HG03460 (cell line): ENCODE measurements around the gene TAT.

Source experiments
- ATAC-seq: cut with Tn5 transposase; IDR thresholded peaks from one replicate; pipeline ENCODE4 v1.9.1; 2021; ENCODE audit not compliant: unreplicated experiment

Gene TAT

GRCh38 chr16:71547168-71547567 lies 29.7 kb downstream of the TAT start:
- no peak for ATAC-seq

GRCh38 chr16:71542377-71542776 lies 34.5 kb downstream of the TAT start:
- peak; percentile 77 for ATAC-seq

GRCh38 chr16:71537643-71538042 lies 39.2 kb downstream of the TAT start:
- no peak for ATAC-seq

GRCh38 chr16:71536752-71537499 lies 40.0 kb downstream of the TAT start:
- no peak for ATAC-seq

- no peak for ATAC-seq
Measured at GRCh38 chr16:71532366-71532765, 44.5 kb downstream of the TAT start.

- no peak for ATAC-seq
Measured at GRCh38 chr16:71528863-71529262, 48.0 kb downstream of the TAT start.

GRCh38 chr16:71528257-71528656 lies 48.6 kb downstream of the TAT start:
- no peak for ATAC-seq

- ATAC-seq = no peak
Measured at GRCh38 chr16:71526111-71526631, 50.7 kb downstream of the TAT start, which contains the start of gene CHST4. Gene CHST4, plus strand, starts transcription at chr16:71526426. Its CDS starts 10,252 bp downstream, at chr16:71536678.

- no peak for ATAC-seq
Measured at GRCh38 chr16:71524566-71525553, 52.0 kb downstream of the TAT start.

GRCh38 chr16:71520550-71520949 lies 56.3 kb downstream of the TAT start:
- ATAC-seq = no peak
